MM.1S (cell line): ENCODE data around the gene IL17C.

Experiments used
- DNase-seq: peaks from one replicate; pipeline ENCODE4 v3.0.0-alpha.2; 2015
- H2AFZ ChIP-seq: fragments of 300-600 bp; sonication (generic); 2 replicates; pipeline ENCODE4 v1.6.0; 2016; ENCODE audit warnings: antibody characterized with exemption, low read length
- H3F3A ChIP-seq: fragments of 300-600 bp; sonication (generic); 2 replicates; pipeline ENCODE4 v1.6.1; 2016; ENCODE audit warnings: mild to moderate bottlenecking, antibody characterized with exemption, low read length, moderate library complexity, mixed read lengths; ENCODE audit not compliant: insufficient read depth
- H3K27ac ChIP-seq: fragments of 300-600 bp; sonication (generic); 2 replicates; pipeline ENCODE4 v1.5.1; 2016; ENCODE audit warnings: mild to moderate bottlenecking, low read length
- H3K27me3 ChIP-seq: fragments of 300-600 bp; sonication (generic); replicated peaks from 2 replicates; pipeline ENCODE4 v1.6.0; 2016; ENCODE audit warnings: low read length; ENCODE audit not compliant: insufficient read depth
- H3K36me3 ChIP-seq: fragments of 300-600 bp; sonication (generic); replicated peaks from 2 replicates; pipeline ENCODE4 v1.6.1; 2016; ENCODE audit warnings: mild to moderate bottlenecking, low read length, mixed read lengths; ENCODE audit not compliant: insufficient read depth
- H3K4me1 ChIP-seq: fragments of 300-600 bp; sonication (generic); 2 replicates; pipeline ENCODE4 v1.6.1; 2016; ENCODE audit warnings: low read length, mixed read lengths
- H3K4me2 ChIP-seq: fragments of 300-600 bp; sonication (generic); 2 replicates; pipeline ENCODE4 v1.6.0; 2016; ENCODE audit warnings: low read depth, low read length
- H3K4me3 ChIP-seq: fragments of 300-600 bp; sonication (generic); 2 replicates; pipeline ENCODE4 v1.5.1; 2016; ENCODE audit warnings: low read length, mixed read lengths
- H3K79me2 ChIP-seq: fragments of 300-600 bp; sonication (generic); 2 replicates; pipeline ENCODE4 v1.6.1; 2016; ENCODE audit warnings: mixed run types, low read length, mixed read lengths
- H3K9ac ChIP-seq: fragments of 300-600 bp; sonication (generic); 2 replicates; pipeline ENCODE4 v1.6.1; 2016; ENCODE audit warnings: low read length, mixed read lengths
- H3K9me2 ChIP-seq: fragments of 300-600 bp; sonication (generic); replicated peaks from 2 replicates; pipeline ENCODE4 v1.6.1; 2016; ENCODE audit warnings: mild to moderate bottlenecking, low read length, mixed read lengths; ENCODE audit not compliant: insufficient read depth
- H3K9me3 ChIP-seq: fragments of 300-600 bp; sonication (generic); replicated peaks from 2 replicates; pipeline ENCODE4 v1.6.1; 2016; ENCODE audit warnings: mild to moderate bottlenecking, low read length, mixed read lengths; ENCODE audit not compliant: insufficient read depth
- H4K20me1 ChIP-seq: fragments of 300-600 bp; sonication (generic); 2 replicates; pipeline ENCODE4 v1.6.1; 2016; ENCODE audit warnings: mild to moderate bottlenecking, low read length, moderate library complexity, mixed read lengths; ENCODE audit not compliant: insufficient read depth
- CTCF ChIP-seq: fragments of 300-600 bp; sonication (generic); IDR thresholded peaks from 2 replicates; pipeline ENCODE4 v1.5.1; 2016; ENCODE audit warnings: antibody characterized with exemption, low read length, mixed read lengths
- EZH2 ChIP-seq: fragments of 300-600 bp; sonication (generic); optimal IDR thresholded peaks from 2 replicates; pipeline ENCODE3; 2017; ENCODE audit warnings: low read depth, mild to moderate bottlenecking, antibody characterized with exemption, low read length, mixed read lengths
- EZH2phosphoT487 ChIP-seq: fragments of 300-600 bp; sonication (generic); IDR thresholded peaks from 2 replicates; pipeline ENCODE4 v1.6.1; 2018; ENCODE audit warnings: antibody characterized with exemption, low read length

The IL17C gene, protein sequence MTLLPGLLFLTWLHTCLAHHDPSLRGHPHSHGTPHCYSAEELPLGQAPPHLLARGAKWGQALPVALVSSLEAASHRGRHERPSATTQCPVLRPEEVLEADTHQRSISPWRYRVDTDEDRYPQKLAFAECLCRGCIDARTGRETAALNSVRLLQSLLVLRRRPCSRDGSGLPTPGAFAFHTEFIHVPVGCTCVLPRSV

DNA sequence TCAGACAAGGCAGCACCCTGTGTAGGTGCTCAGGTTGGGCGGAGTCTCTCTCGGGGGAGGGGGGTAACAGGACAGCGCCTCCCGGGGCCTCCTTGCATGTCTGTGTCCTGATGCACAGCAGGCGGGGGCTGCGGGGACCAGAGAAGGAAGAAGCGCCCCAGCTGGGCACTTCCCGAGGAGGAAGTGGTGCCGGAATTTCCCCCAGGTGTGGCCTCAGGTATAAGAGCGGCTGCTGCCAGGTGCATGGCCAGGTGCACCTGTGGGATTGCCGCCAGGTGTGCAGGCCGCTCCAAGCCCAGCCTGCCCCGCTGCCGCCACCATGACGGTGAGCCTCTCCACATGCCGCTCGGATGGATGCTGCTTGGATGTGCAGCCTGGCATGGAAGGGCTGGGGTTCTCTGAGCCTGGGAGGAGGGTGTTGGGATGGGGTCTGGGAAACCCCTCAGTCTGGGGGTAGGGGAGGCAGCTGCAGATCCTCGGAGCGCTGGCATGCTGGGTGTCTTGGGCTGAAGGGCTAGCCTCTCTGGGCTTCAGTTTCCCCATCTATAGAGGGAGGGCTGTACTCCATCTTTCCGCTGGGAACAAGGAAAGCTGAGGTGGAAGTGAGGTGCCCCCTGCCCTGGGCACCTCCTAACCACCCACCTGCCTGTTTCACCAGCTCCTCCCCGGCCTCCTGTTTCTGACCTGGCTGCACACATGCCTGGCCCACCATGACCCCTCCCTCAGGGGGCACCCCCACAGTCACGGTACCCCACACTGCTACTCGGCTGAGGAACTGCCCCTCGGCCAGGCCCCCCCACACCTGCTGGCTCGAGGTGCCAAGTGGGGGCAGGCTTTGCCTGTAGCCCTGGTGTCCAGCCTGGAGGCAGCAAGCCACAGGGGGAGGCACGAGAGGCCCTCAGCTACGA lies at the start of gene IL17C:
TSS of gene IL17C (plus strand) at position 250 of the 908 bp plus-strand sequence. CDS start at position 320, 70 bp downstream.
- H3K9ac ChIP-seq, result no peak within 1 kb of the TSS

GRCh38 chr16:88588754-88589153 lies 49.6 kb upstream of the IL17C start:
- Histone ChIP-seq H3K4me3 (no peak overlapping the region), H3K27ac (no peak overlapping the region), H3K4me1 (no peaks in the 10 kb centered on the region), H3K4me2 (no peak overlapping the region), H3K79me2 (peaks cover 29% of the 10 kb centered on the region), H2AFZ (no peak overlapping the region), H4K20me1 (no peaks in the 10 kb centered on the region), H3F3A (no peaks in the 10 kb centered on the region), H3K9me3 (no peaks in the 10 kb centered on the region), H3K9me2 (no peaks in the 10 kb centered on the region), H3K9ac (no peak overlapping the region), H3K36me3 (no peaks in the 10 kb centered on the region), H3K27me3 (no peaks in the 10 kb centered on the region)
- DNase-seq, result no peak
- TF ChIP-seq EZH2phosphoT487 (no peak), CTCF (no peak), EZH2 (no peak)

More for the DNA sequence above, at the start of gene IL17C:
- Histone ChIP-seq H3K4me2 (peak within 1 kb of the TSS; percentile 18; the same call in 1 of the 2 replicates), H3K27me3 (no peaks in the 10 kb centered on the region), H4K20me1 (no peaks in the 10 kb centered on the region), H3K79me2 (no peaks in the 10 kb centered on the region), H3K36me3 (no peaks in the 10 kb centered on the region), H3K4me3 (no peak within 1 kb of the TSS), H3K4me1 (peaks cover 15% of the 10 kb centered on the region), H3F3A (peaks cover 3% of the 10 kb centered on the region; the same call in 1 of the 2 replicates), H3K27ac (peak within 1 kb of the TSS; percentile 16; the same call in 1 of the 2 replicates), H2AFZ (no peak within 1 kb of the TSS), H3K9me3 (no peaks in the 10 kb centered on the region), H3K9me2 (no peaks in the 10 kb centered on the region)
- DNase-seq, result peak; percentile 72
- TF ChIP-seq EZH2, result no peak
- no peak for TF ChIP-seq EZH2phosphoT487
- TF ChIP-seq CTCF, result no peak

DNA sequence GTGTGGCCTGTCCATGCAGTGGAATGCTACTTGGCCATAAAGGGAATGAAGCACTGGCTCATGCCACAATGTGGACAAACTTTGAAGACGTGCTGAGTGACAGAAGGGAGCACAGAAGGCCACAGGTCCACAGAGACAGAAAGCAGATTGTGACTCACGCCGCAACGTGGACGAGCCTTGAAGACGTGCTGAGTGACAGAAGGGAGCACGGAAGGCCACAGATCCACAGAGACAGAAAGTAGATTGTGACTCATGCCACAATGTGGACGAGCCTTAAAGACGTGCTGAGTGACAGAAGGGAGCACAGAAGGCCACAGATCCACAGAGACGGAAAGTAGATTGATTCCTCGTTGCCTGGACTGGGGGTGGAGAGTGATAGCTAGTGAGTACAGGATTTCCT lies 48.9 kb upstream of the IL17C start:
- no peak overlapping the region for H2AFZ ChIP-seq
- H3K4me3 ChIP-seq, result no peak overlapping the region
- no peaks in the 10 kb centered on the region for H3K9me3 ChIP-seq
- no peaks in the 10 kb centered on the region for H3F3A ChIP-seq
- no peak overlapping the region for H3K27ac ChIP-seq
- no peaks in the 10 kb centered on the region for H3K4me1 ChIP-seq
- TF ChIP-seq CTCF (no peak), EZH2phosphoT487 (no peak), EZH2 (no peak)
- no peak overlapping the region for H3K9ac ChIP-seq
- no peak overlapping the region for H3K4me2 ChIP-seq
- no peaks in the 10 kb centered on the region for H3K9me2 ChIP-seq
- no peak for DNase-seq
- no peaks in the 10 kb centered on the region for H3K27me3 ChIP-seq
- no peaks in the 10 kb centered on the region for H4K20me1 ChIP-seq
- H3K36me3 ChIP-seq, result no peaks in the 10 kb centered on the region
- H3K79me2 ChIP-seq, result peaks cover 30% of the 10 kb centered on the region
